ENCODE results near the gene ZBTB7C. TPM values are rescaled to one million over a fixed set of nuclear protein-coding genes. Genes with fewer than 3 reads are reported as not detected.

Gene ZBTB7C
- total RNA-seq, 1 donor from 2014 or later: not detected

DNA sequence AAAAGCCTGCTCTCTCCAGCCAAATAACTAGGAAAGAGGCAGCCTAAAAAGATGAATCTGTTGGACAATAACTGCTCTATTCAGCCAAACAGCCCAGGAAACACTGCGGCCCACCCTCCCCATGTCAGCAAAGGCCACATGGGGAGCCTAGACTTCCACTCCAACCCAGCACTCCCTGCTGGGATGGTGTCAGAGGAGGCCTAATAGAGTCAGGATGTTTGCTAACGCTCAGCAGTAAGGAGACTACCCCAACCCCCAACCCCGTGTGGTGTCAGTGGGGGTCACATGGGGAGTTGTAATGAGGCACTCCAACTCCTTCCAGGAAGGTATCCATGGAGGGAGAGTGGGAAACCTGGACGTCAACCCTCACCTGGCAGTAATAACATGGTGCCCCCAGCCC lies 41.6 kb downstream of the ZBTB7C start:
- H3K36me3 Mint-ChIP-seq (ENCODE audit: low read depth): no peaks in the 10 kb centered on the region
- H3K4me1 Mint-ChIP-seq: no peaks in the 10 kb centered on the region
- POLR2A ChIA-PET: no interaction called here
- DNase-seq (no peak), ATAC-seq (ENCODE audit: low read depth) (no peak)
- no peak overlapping the region for H3K27ac Mint-ChIP-seq
- TF ChIP-seq CTCF (IDR thresholded peaks at IDR 0.05): no peak
- H3K4me3 Mint-ChIP-seq: no peak overlapping the region
- H3K9me3 Mint-ChIP-seq: peaks cover 10% of the 10 kb centered on the region
- intact Hi-C loops (cut with micrococcal nuclease): no loop called here
- CTCF ChIA-PET: no interaction called here
- H3K27me3 Mint-ChIP-seq: peaks cover 6% of the 10 kb centered on the region

GRCh38 chr18:48365965-48366364 lies 43.2 kb downstream of the ZBTB7C start:
- ChIA-PET CTCF (no interaction called here), POLR2A (no interaction called here)
- no peak for TF ChIP-seq CTCF (IDR thresholded peaks at IDR 0.05)
- H3K27me3 Mint-ChIP-seq: peaks cover 6% of the 10 kb centered on the region
- H3K4me1 Mint-ChIP-seq: no peaks in the 10 kb centered on the region
- no peaks in the 10 kb centered on the region for H3K36me3 Mint-ChIP-seq (ENCODE audit: low read depth)
- ATAC-seq (ENCODE audit: low read depth): no peak
- peaks cover 10% of the 10 kb centered on the region for H3K9me3 Mint-ChIP-seq
- H3K4me3 Mint-ChIP-seq: no peak overlapping the region
- H3K27ac Mint-ChIP-seq: no peak overlapping the region
- intact Hi-C loops (cut with micrococcal nuclease): no loop called here
- no peak for DNase-seq

DNA sequence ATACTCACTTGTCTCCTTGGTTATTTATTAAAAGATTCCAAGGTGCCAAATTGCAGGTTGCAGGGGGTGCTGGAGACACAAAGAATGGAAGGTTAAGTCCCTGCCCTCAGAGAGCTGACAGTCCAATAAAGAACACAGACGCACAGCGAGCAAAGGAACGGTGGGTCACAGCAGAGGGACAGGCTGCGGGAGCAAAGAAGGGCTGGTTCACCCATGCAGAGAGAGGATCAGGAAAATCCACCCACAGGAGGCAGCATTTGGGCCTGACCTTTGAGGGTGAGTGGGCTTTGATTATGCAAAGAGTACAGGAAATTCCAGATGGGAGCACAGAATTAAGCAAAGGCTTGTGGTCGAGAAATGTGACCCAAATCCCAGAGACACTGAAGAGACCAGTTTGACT lies 45.0 kb downstream of the ZBTB7C start:
- peaks cover 11% of the 10 kb centered on the region for H3K27me3 Mint-ChIP-seq
- no peak overlapping the region for H3K27ac Mint-ChIP-seq
- ATAC-seq (ENCODE audit: low read depth) (no peak), DNase-seq (no peak)
- H3K36me3 Mint-ChIP-seq (ENCODE audit: low read depth): no peaks in the 10 kb centered on the region
- peaks cover 5% of the 10 kb centered on the region for H3K9me3 Mint-ChIP-seq
- ChIA-PET POLR2A (no interaction called here), CTCF (no interaction called here)
- intact Hi-C loops (cut with micrococcal nuclease): no loop called here
- no peak for TF ChIP-seq CTCF (IDR thresholded peaks at IDR 0.05)
- no peak overlapping the region for H3K4me3 Mint-ChIP-seq
- H3K4me1 Mint-ChIP-seq: no peaks in the 10 kb centered on the region

DNA sequence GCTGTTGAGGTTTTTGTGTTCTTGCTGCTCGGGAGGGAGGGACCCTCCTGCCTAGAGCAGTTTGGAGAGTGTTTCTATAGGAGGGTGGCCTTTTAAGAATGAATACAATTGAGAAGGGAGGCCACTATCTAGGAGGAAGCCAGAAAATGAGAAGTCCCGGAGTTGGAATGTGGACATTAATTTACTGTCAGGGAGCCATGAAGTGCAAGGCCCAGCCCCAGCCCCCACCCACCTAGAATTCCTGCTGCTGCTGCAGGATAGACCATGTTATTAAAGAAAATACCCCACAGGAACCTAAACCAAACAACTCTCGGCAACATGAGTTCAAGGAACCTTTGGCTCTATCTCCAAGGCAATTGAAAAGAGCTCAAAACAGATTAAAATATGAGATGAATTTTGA lies 46.0 kb downstream of the ZBTB7C start:
- no peak for TF ChIP-seq CTCF (IDR thresholded peaks at IDR 0.05)
- no peak overlapping the region for H3K4me3 Mint-ChIP-seq
- no peak overlapping the region for H3K27ac Mint-ChIP-seq
- intact Hi-C loops (cut with micrococcal nuclease): no loop called here
- ChIA-PET CTCF (no interaction called here), POLR2A (no interaction called here)
- ATAC-seq (ENCODE audit: low read depth) (no peak), DNase-seq (no peak)
- H3K9me3 Mint-ChIP-seq: peaks cover 5% of the 10 kb centered on the region
- H3K27me3 Mint-ChIP-seq: peaks cover 11% of the 10 kb centered on the region
- no peaks in the 10 kb centered on the region for H3K36me3 Mint-ChIP-seq (ENCODE audit: low read depth)
- H3K4me1 Mint-ChIP-seq: no peaks in the 10 kb centered on the region

DNA sequence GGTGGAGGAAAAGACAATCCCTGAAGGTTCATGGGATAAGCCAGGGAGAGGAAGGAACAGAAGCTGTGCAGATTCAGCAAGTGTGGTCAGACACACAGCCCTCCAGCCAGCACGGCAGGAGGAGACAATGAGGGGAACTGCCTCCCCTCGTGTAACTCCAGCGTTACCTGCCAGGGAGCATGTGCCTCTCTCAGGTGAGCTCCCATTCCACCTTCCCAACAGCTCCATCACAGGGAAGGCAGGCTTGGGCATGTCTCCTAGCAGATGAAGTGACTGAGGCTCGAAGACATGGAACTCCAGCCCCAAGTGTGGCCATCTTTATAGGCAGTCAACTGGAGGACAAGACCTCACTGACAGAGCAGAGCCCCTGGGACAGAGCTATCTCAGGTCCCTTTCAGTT lies 47.4 kb downstream of the ZBTB7C start:
- DNase-seq (no peak), ATAC-seq (ENCODE audit: low read depth) (no peak)
- ChIA-PET CTCF (no interaction called here), POLR2A (no interaction called here)
- no peak for TF ChIP-seq CTCF (IDR thresholded peaks at IDR 0.05)
- H3K36me3 Mint-ChIP-seq (ENCODE audit: low read depth): no peaks in the 10 kb centered on the region
- H3K4me1 Mint-ChIP-seq: no peaks in the 10 kb centered on the region
- no peak overlapping the region for H3K27ac Mint-ChIP-seq
- no peak overlapping the region for H3K4me3 Mint-ChIP-seq
- H3K9me3 Mint-ChIP-seq: peaks cover 5% of the 10 kb centered on the region
- peaks cover 11% of the 10 kb centered on the region for H3K27me3 Mint-ChIP-seq
- intact Hi-C loops (cut with micrococcal nuclease): no loop called here

All from activated B cell treated with CpG ODN at 0.5 μM for 24 hours (primary cell).